ENCODE data around the gene DDI2. TPM values are rescaled to one million over a fixed set of nuclear protein-coding genes. Genes with fewer than 3 reads are reported as not detected.
"Not testable (repeated sequence)": the region's sequence is repeated elsewhere in the genome, so short reads cannot be mapped to it uniquely, and the experiment has no call there.

Gene DDI2
- total RNA-seq, 1 experiment from 2014 or later = 9.1 TPM

- Histone ChIP-seq H3K9me3 (replicated peaks) (no peaks in the 10 kb centered on the region), H3K27ac (no peak overlapping the region), H3K36me3 (peaks cover 80% of the 10 kb centered on the region), H3K27me3 (replicated peaks) (no peaks in the 10 kb centered on the region), H3K4me1 (replicated peaks) (no peaks in the 10 kb centered on the region), H3K4me3 (no peak overlapping the region)
- no peak for DNase-seq (ENCODE audit: low read depth in 1 of 2, low spot score in 2 of 2)
Observed at GRCh38 chr1:15637826-15638225, 20.6 kb downstream of the DDI2 start.

GRCh38 chr1:15639262-15639661 lies 22.0 kb downstream of the DDI2 start:
- Histone ChIP-seq H3K4me1 (replicated peaks) (no peaks in the 10 kb centered on the region), H3K9me3 (replicated peaks) (no peaks in the 10 kb centered on the region), H3K4me3 (no peak overlapping the region), H3K27me3 (replicated peaks) (no peaks in the 10 kb centered on the region), H3K36me3 (peaks cover 82% of the 10 kb centered on the region), H3K27ac (no peak overlapping the region)
- no peak for DNase-seq (ENCODE audit: low read depth in 1 of 2, low spot score in 2 of 2)

- Histone ChIP-seq H3K9me3 (replicated peaks) (no peaks in the 10 kb centered on the region), H3K36me3 (peaks cover 79% of the 10 kb centered on the region), H3K4me3 (no peak overlapping the region), H3K27me3 (replicated peaks) (no peaks in the 10 kb centered on the region), H3K27ac (no peak overlapping the region), H3K4me1 (replicated peaks) (no peaks in the 10 kb centered on the region)
- no peak for DNase-seq (ENCODE audit: low read depth in 1 of 2, low spot score in 2 of 2)
Observed at GRCh38 chr1:15639931-15640330, 22.7 kb downstream of the DDI2 start.

- Histone ChIP-seq H3K9me3 (replicated peaks) (no peaks in the 10 kb centered on the region), H3K27ac (no peak overlapping the region), H3K4me3 (no peak overlapping the region), H3K36me3 (peaks cover 77% of the 10 kb centered on the region), H3K27me3 (replicated peaks) (no peaks in the 10 kb centered on the region), H3K4me1 (replicated peaks) (no peaks in the 10 kb centered on the region)
- no peak for DNase-seq (ENCODE audit: low read depth in 1 of 2, low spot score in 2 of 2)
Observed at GRCh38 chr1:15640667-15641066, 23.4 kb downstream of the DDI2 start.

- no peak for DNase-seq (ENCODE audit: low read depth in 1 of 2, low spot score in 2 of 2)
- Histone ChIP-seq H3K4me1 (replicated peaks) (no peaks in the 10 kb centered on the region), H3K4me3 (no peak overlapping the region), H3K27me3 (replicated peaks) (no peaks in the 10 kb centered on the region), H3K9me3 (replicated peaks) (no peaks in the 10 kb centered on the region), H3K36me3 (peaks cover 57% of the 10 kb centered on the region), H3K27ac (no peak overlapping the region)
Observed at GRCh38 chr1:15649937-15650336, 32.7 kb downstream of the DDI2 start.

- no peak for DNase-seq (ENCODE audit: low read depth in 1 of 2, low spot score in 2 of 2)
- H3K9me3 ChIP-seq (replicated peaks) = no peaks in the 10 kb centered on the region
- no peak overlapping the region for H3K27ac ChIP-seq
- no peaks in the 10 kb centered on the region for H3K27me3 ChIP-seq (replicated peaks)
- H3K4me3 ChIP-seq = no peak overlapping the region
- peaks cover 52% of the 10 kb centered on the region for H3K36me3 ChIP-seq
- H3K4me1 ChIP-seq (replicated peaks) = no peaks in the 10 kb centered on the region
Observed at GRCh38 chr1:15650433-15650832, 33.2 kb downstream of the DDI2 start.

- peaks cover 62% of the 10 kb centered on the region for H3K36me3 ChIP-seq
- H3K27me3 ChIP-seq (replicated peaks); H3K9me3 ChIP-seq (replicated peaks); H3K27ac ChIP-seq; DNase-seq (ENCODE audit: low read depth in 1 of 2, low spot score in 2 of 2); H3K4me3 ChIP-seq; H3K4me1 ChIP-seq (replicated peaks): not testable (repeated sequence)
Observed at GRCh38 chr1:15652130-15652529, 34.9 kb downstream of the DDI2 start.

- no peaks in the 10 kb centered on the region for H3K9me3 ChIP-seq (replicated peaks)
- H3K27me3 ChIP-seq (replicated peaks) = no peaks in the 10 kb centered on the region
- H3K4me1 ChIP-seq (replicated peaks) = no peaks in the 10 kb centered on the region
- peaks cover 52% of the 10 kb centered on the region for H3K36me3 ChIP-seq
- H3K4me3 ChIP-seq = no peak overlapping the region
- no peak for DNase-seq (ENCODE audit: low read depth in 1 of 2, low spot score in 2 of 2)
- H3K27ac ChIP-seq = no peak overlapping the region
Observed at GRCh38 chr1:15654091-15654690, 36.9 kb downstream of the DDI2 start.

GRCh38 chr1:15656464-15656863 lies 39.2 kb downstream of the DDI2 start:
- H3K27me3 ChIP-seq (replicated peaks) = no peaks in the 10 kb centered on the region
- DNase-seq (ENCODE audit: low read depth in 1 of 2, low spot score in 2 of 2) = no peak
- no peak overlapping the region for H3K27ac ChIP-seq
- peaks cover 51% of the 10 kb centered on the region for H3K36me3 ChIP-seq
- no peaks in the 10 kb centered on the region for H3K4me1 ChIP-seq (replicated peaks)
- H3K9me3 ChIP-seq (replicated peaks) = no peaks in the 10 kb centered on the region
- H3K4me3 ChIP-seq = no peak overlapping the region

- Histone ChIP-seq H3K36me3 (peaks cover 46% of the 10 kb centered on the region), H3K4me1 (replicated peaks) (no peaks in the 10 kb centered on the region), H3K27ac (no peak overlapping the region), H3K9me3 (replicated peaks) (no peaks in the 10 kb centered on the region), H3K27me3 (replicated peaks) (no peaks in the 10 kb centered on the region), H3K4me3 (no peak overlapping the region)
- DNase-seq (ENCODE audit: low read depth in 1 of 2, low spot score in 2 of 2) = no peak
Observed at GRCh38 chr1:15657021-15657420, 39.8 kb downstream of the DDI2 start.

GRCh38 chr1:15660151-15660550 lies 42.9 kb downstream of the DDI2 start:
- Histone ChIP-seq H3K27me3 (replicated peaks) (no peaks in the 10 kb centered on the region), H3K9me3 (replicated peaks) (no peaks in the 10 kb centered on the region), H3K36me3 (peaks cover 41% of the 10 kb centered on the region), H3K4me3 (no peak overlapping the region), H3K27ac (no peak overlapping the region), H3K4me1 (replicated peaks) (no peaks in the 10 kb centered on the region)
- no peak for DNase-seq (ENCODE audit: low read depth in 1 of 2, low spot score in 2 of 2)

- H3K4me3 ChIP-seq = no peak overlapping the region
- no peaks in the 10 kb centered on the region for H3K27me3 ChIP-seq (replicated peaks)
- DNase-seq (ENCODE audit: low read depth in 1 of 2, low spot score in 2 of 2) = no peak
Observed at GRCh38 chr1:15662477-15662876, 45.2 kb downstream of the DDI2 start.

GRCh38 chr1:15663925-15664324 lies 46.7 kb downstream of the DDI2 start:
- Histone ChIP-seq H3K27ac (no peak overlapping the region), H3K36me3 (peaks cover 23% of the 10 kb centered on the region), H3K4me3 (no peak overlapping the region), H3K9me3 (replicated peaks) (no peaks in the 10 kb centered on the region), H3K27me3 (replicated peaks) (no peaks in the 10 kb centered on the region), H3K4me1 (replicated peaks) (no peaks in the 10 kb centered on the region)
- DNase-seq (ENCODE audit: low read depth in 1 of 2, low spot score in 2 of 2) = no peak

More at GRCh38 chr1:15662477-15662876, 45.2 kb downstream of the DDI2 start:
- H3K4me1 ChIP-seq (replicated peaks) = no peaks in the 10 kb centered on the region
- no peak overlapping the region for H3K27ac ChIP-seq
- peaks cover 27% of the 10 kb centered on the region for H3K36me3 ChIP-seq
- H3K9me3 ChIP-seq (replicated peaks) = no peaks in the 10 kb centered on the region

- Histone ChIP-seq H3K4me3 (no peak overlapping the region), H3K9me3 (replicated peaks) (no peaks in the 10 kb centered on the region), H3K36me3 (no peaks in the 10 kb centered on the region; the same call in 1 of the 2 replicates), H3K4me1 (replicated peaks) (no peaks in the 10 kb centered on the region), H3K27ac (no peak overlapping the region), H3K27me3 (replicated peaks) (no peaks in the 10 kb centered on the region)
- no peak for DNase-seq (ENCODE audit: low read depth in 1 of 2, low spot score in 2 of 2)
Observed at GRCh38 chr1:15667362-15667761, 50.1 kb downstream of the DDI2 start.

Measured in SJSA1 (cell line).